H1 (cell line): Measurements from ENCODE around the gene MRPL39. TPM values are rescaled to one million over a fixed set of nuclear protein-coding genes. Genes with fewer than 3 reads are reported as not detected.

Experiments
- ASH2L ChIP-seq: fragments of 200-600, 300-600 bp; sonication (generic); IDR thresholded peaks from one replicate; pipeline ENCODE4 v1.7.1; 2017; ENCODE audit warnings: low read length
- ATF2 ChIP-seq: IDR thresholded peaks from 2 replicates; pipeline ENCODE4 v1.6.1; 2012; ENCODE audit warnings: low read length, inconsistent platforms
- CBX8 ChIP-seq: fragments of 300-800, 300-1000 bp; sonication (generic); IDR thresholded peaks from 2 replicates; pipeline ENCODE4 v1.7.1; 2016; ENCODE audit warnings: low read depth, low read length, borderline replicate concordance
- EP300 ChIP-seq, 2 experiments: IDR thresholded peaks; 1 replicate in 1 of 2; 2 replicates in 1 of 2; pipeline ENCODE4 v1.6.1; 2011 to 2012; ENCODE audit warnings: low read depth in 2 of 2, low read length in 2 of 2, mild to moderate bottlenecking in 2 of 2, borderline replicate concordance in 1 of 2, inconsistent platforms in 1 of 2, moderate library complexity in 1 of 2
- EZH2 ChIP-seq: fragments of 200-600 bp; sonication (generic); IDR thresholded peaks from 2 replicates; pipeline ENCODE4 v1.7.1; 2012; ENCODE audit warnings: low read depth, mild to moderate bottlenecking, moderate library complexity, low read length, inconsistent platforms; ENCODE audit not compliant: severe bottlenecking
- JUN ChIP-seq: IDR thresholded peaks from 2 replicates; pipeline ENCODE4 v1.6.1; 2011; ENCODE audit warnings: low read depth, mild to moderate bottlenecking, improper control_type of control experiment, low read length
- KDM4A ChIP-seq: IDR thresholded peaks from one replicate; pipeline ENCODE4 v1.7.1; 2012; ENCODE audit warnings: low read depth, mild to moderate bottlenecking, moderate library complexity, low read length, inconsistent platforms; ENCODE audit not compliant: severe bottlenecking
- NANOG ChIP-seq: IDR thresholded peaks from 2 replicates; pipeline ENCODE4 v1.6.1; 2011; ENCODE audit warnings: low read length, low read depth, mild to moderate bottlenecking, inconsistent platforms; ENCODE audit not compliant: insufficient read depth, poor library complexity, severe bottlenecking
- ZNF274 ChIP-seq: IDR thresholded peaks from 2 replicates; pipeline ENCODE4 v1.7.0; 2012; ENCODE audit warnings: low read length, borderline replicate concordance; ENCODE audit errors: extremely low read depth
- polyA plus RNA-seq, 7 experiments: library from polyadenylated mRNA; depleted of rRNA in 3 of 7; stranded (reverse) in 5 of 7; unstranded in 2 of 7; fragments of >200 nt in 5 of 7; fragments of 200-250 nt in 2 of 7; gene quantifications; 1 replicate in 5 of 7; 2 replicates in 1 of 7; 4 replicates in 1 of 7; pipeline versions ENCODE4 v1.2.1 to v1.2.3, GENCODE V29; 2011 to 2013; ENCODE audit warnings: missing spikeins in 2 of 7, mixed read lengths in 2 of 7
- total RNA-seq: library from RNA; stranded (reverse); fragmentation: NEBNext Ultra II Directional; extraction: Animal tissue kit (Norgen Biotek cat#: 25700); gene quantifications from 2 replicates; pipeline ENCODE4 v1.2.1, GENCODE V29; 2021

The MRPL39 gene
- total and polyA plus RNA-seq, 2 of the 8 experiments (the other 6 are each of a cell fraction or from before 2014, with no cell fraction given), result 20.3 to 43.2 TPM

- TF ChIP-seq ATF2 (no peak), ASH2L (no peak), CBX8 (no peak), ZNF274 (no peak), KDM4A (no peak), EP300 (IDR thresholded peaks at IDR 0.05; ENCODE audit: borderline replicate concordance in 1 of 2, low read depth in 2 of 2, low read length in 2 of 2) (no peak), EZH2 (no peak), JUN (no peak), NANOG (no peak)
Measured at GRCh38 chr21:25579226-25580013, 27.9 kb downstream of the MRPL39 start (continued).
